C4-2B (cell line): ENCODE measurements around the gene RNF150.

Experiments used
- CTCF ChIP-seq: fragments of 450-650 bp; conservative IDR thresholded peaks from 2 replicates; pipeline ENCODE4 v1.5.1; 2017; ENCODE audit warnings: mild to moderate bottlenecking
- ZFX ChIP-seq: fragments of 450-650 bp; IDR thresholded peaks from 2 replicates; pipeline ENCODE4 v1.6.1; 2017

- no peak for TF ChIP-seq CTCF
- TF ChIP-seq ZFX = no peak
Measured at GRCh38 chr4:140812916-140813315, 320.4 kb downstream of the RNF150 start.
